Measurements from ENCODE around the gene MYH16.

DNA sequence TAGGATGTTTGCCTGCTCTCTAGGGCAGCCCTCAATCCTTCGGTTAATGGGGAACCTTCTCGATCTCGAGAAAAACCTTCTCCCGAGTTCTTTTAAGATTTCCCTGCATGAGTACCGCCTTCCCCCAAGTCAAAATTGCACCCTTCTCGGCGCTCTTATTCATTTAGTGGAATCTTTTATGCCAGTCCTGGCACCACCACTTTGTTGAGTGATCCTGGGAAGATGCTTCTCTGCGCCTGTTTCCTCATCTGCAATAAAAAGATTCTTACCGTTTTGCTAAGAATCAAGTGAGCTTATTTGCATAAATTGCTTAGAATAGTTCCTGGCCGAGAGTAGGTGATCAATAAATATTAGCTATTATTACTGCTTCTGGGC lies 53.8 kb downstream of the MYH16 start:
- TF ChIP-seq, protein P1, sequence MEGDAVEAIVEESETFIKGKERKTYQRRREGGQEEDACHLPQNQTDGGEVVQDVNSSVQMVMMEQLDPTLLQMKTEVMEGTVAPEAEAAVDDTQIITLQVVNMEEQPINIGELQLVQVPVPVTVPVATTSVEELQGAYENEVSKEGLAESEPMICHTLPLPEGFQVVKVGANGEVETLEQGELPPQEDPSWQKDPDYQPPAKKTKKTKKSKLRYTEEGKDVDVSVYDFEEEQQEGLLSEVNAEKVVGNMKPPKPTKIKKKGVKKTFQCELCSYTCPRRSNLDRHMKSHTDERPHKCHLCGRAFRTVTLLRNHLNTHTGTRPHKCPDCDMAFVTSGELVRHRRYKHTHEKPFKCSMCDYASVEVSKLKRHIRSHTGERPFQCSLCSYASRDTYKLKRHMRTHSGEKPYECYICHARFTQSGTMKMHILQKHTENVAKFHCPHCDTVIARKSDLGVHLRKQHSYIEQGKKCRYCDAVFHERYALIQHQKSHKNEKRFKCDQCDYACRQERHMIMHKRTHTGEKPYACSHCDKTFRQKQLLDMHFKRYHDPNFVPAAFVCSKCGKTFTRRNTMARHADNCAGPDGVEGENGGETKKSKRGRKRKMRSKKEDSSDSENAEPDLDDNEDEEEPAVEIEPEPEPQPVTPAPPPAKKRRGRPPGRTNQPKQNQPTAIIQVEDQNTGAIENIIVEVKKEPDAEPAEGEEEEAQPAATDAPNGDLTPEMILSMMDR (optimal IDR thresholded peaks at IDR 0.05 in 1 of 3, IDR thresholded peaks at IDR 0.05 in 1 of 3, conservative IDR thresholded peaks at IDR 0.05 in 1 of 3; ENCODE audit: extremely low read depth in 1 of 3, insufficient read depth in 2 of 3, low read length in 3 of 3) = no peak
- no peak for TF ChIP-seq EZH2 (IDR thresholded peaks at IDR 0.05; ENCODE audit: low read length)
